ENCODE data around the gene VASH1. TPM values are rescaled to one million over a fixed set of nuclear protein-coding genes. Genes with fewer than 3 reads are reported as not detected.

Gene VASH1
- total RNA-seq, 2 donors from 2014 or later: 2.9 to 3.6 TPM

DNA sequence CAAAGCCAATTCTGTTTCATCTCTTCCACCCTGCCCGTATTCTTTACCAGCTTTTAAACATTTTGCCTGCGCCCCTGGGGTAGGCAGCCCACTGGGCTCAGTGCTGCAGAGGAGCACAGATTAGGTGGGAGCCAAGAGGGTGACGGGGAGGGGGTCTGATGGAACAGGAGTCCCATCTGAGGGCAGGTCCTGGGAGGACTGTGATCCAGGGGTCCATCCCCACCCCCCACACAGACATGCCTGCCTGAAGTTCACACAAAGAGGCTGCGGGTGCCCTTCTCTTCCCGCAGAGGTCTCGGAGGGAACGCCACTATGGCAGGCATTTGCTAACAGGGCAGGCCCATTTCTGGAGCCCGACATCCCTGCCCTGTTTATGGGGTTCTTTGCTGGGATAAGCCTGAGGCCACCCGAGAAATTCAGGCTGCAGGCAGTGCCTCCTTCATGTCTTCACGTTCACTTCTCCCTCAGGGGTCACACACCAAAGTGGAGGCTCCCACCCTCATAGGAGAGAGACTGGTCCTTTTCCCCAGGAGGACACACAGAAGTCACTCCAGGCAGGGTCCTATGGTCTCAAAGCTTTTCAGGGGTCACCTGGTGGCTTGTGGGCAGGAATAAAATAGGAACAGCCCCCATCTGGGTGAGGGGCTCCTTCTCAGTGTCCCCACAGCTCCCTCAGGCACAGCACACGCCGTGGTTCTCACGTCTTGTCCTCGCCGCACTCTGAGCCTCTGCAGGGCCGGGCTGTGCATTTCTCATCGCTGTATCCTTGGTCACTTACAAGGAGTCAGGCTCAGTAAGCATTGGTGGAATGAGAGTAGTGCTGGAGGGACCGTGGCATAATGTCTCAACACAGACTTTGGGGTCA, 12.9 kb downstream of the VASH1 start:
- DNase-seq: peak; percentile 11
- Histone ChIP-seq H3K4me1 (no peaks in the 10 kb centered on the region), H3K36me3 (no peaks in the 10 kb centered on the region), H3K27ac (no peak overlapping the region), H3K27me3 (no peaks in the 10 kb centered on the region), H3K9me3 (no peaks in the 10 kb centered on the region), H3K4me3 (no peak overlapping the region), H3K9ac (ENCODE audit: low read depth in 2 of 2, low read length in 2 of 2) (no peak overlapping the region)
- intact Hi-C loops (cut with DNase I): no loop called here
- TF ChIP-seq, protein P1, sequence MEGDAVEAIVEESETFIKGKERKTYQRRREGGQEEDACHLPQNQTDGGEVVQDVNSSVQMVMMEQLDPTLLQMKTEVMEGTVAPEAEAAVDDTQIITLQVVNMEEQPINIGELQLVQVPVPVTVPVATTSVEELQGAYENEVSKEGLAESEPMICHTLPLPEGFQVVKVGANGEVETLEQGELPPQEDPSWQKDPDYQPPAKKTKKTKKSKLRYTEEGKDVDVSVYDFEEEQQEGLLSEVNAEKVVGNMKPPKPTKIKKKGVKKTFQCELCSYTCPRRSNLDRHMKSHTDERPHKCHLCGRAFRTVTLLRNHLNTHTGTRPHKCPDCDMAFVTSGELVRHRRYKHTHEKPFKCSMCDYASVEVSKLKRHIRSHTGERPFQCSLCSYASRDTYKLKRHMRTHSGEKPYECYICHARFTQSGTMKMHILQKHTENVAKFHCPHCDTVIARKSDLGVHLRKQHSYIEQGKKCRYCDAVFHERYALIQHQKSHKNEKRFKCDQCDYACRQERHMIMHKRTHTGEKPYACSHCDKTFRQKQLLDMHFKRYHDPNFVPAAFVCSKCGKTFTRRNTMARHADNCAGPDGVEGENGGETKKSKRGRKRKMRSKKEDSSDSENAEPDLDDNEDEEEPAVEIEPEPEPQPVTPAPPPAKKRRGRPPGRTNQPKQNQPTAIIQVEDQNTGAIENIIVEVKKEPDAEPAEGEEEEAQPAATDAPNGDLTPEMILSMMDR (IDR thresholded peaks at IDR 0.05): no peak

DNA sequence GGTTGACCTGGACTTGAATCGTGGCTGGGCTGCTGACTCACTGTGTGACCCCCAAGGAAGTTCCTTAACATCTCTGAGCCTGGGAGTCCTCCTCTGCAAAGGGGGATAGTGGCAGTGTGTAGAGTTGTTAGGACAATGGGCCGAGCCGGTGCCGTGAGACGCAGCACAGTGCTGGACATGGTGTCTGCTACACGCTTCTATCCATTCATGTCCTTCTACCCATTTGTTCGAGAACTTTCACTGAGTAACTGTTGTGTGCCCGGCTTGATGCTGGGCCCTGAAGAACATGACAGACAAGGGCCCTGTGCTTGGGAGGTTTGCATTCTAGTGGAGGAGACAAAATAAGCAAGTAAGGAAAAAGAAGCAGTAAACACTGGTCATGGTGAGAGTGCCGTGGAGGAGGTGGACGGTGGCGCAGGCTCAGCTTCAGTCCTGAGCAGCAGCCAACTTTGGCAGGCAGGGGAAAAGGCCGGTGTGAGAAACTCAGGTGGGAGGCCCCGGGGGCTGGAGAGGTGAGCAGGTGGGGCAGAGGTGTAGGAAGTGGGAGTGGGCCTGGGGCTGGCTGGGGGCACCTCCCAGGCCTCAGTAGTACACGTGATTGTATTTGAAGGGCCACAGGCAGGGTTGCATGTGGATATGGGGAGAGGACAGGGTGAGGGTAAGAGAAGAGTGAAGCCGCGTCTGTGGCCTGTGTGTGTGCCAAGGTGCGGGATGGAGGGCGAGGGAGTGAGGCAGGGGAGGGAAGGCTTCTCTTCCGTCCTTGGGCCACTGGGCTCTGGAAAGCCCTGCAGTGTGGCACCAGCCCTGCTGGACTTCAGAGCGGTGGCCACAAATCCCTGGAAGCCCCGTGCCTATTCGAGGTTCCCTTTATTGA, 13.8 kb downstream of the VASH1 start:
- no peak overlapping the region for H3K27ac ChIP-seq
- no peaks in the 10 kb centered on the region for H3K4me1 ChIP-seq
- H3K9ac ChIP-seq (ENCODE audit: low read depth in 2 of 2, low read length in 2 of 2): no peak overlapping the region
- intact Hi-C loops (cut with DNase I): no loop called here
- no peak for DNase-seq
- TF ChIP-seq, protein P1 (IDR thresholded peaks at IDR 0.05): no peak
- no peaks in the 10 kb centered on the region for H3K36me3 ChIP-seq
- no peak overlapping the region for H3K4me3 ChIP-seq
- H3K27me3 ChIP-seq: no peaks in the 10 kb centered on the region
- H3K9me3 ChIP-seq: no peaks in the 10 kb centered on the region

DNA sequence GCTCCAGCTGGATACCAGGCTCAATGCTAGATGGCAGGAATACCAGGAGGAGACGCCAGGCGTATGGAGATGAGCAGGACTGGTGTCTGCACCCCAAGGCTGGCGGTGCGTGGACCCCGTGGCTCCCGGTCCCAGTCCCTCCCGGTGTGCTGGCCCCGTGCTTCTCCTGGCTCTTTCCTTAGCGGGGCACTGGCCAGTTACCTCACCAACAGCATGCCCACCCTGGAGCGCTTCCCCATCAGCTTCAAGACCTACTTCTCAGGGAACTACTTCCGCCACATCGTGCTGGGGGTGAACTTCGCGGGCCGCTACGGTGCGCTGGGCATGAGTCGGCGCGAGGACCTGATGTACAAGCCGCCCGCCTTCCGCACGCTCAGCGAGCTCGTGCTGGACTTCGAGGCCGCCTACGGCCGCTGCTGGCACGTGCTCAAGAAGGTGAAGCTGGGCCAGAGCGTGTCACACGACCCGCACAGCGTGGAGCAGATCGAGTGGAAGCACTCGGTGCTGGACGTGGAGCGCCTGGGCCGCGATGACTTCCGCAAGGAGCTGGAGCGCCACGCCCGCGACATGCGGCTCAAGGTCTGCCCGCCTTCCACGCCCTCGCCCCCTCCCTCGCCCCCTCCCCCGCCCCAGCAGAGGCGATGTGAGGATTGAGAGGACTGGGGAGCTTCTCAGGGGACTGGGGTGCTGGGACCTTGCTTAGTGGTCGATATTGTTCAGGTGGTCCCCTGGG, 14.6 kb downstream of the VASH1 start:
- no peak for DNase-seq
- Histone ChIP-seq H3K9ac (ENCODE audit: low read depth in 2 of 2, low read length in 2 of 2) (no peak overlapping the region), H3K36me3 (no peaks in the 10 kb centered on the region), H3K4me1 (no peaks in the 10 kb centered on the region), H3K27me3 (no peaks in the 10 kb centered on the region), H3K9me3 (no peaks in the 10 kb centered on the region), H3K4me3 (no peak overlapping the region), H3K27ac (no peak overlapping the region)
- TF ChIP-seq, protein P1 (IDR thresholded peaks at IDR 0.05): no peak
- intact Hi-C loops (cut with DNase I): no loop called here

DNA sequence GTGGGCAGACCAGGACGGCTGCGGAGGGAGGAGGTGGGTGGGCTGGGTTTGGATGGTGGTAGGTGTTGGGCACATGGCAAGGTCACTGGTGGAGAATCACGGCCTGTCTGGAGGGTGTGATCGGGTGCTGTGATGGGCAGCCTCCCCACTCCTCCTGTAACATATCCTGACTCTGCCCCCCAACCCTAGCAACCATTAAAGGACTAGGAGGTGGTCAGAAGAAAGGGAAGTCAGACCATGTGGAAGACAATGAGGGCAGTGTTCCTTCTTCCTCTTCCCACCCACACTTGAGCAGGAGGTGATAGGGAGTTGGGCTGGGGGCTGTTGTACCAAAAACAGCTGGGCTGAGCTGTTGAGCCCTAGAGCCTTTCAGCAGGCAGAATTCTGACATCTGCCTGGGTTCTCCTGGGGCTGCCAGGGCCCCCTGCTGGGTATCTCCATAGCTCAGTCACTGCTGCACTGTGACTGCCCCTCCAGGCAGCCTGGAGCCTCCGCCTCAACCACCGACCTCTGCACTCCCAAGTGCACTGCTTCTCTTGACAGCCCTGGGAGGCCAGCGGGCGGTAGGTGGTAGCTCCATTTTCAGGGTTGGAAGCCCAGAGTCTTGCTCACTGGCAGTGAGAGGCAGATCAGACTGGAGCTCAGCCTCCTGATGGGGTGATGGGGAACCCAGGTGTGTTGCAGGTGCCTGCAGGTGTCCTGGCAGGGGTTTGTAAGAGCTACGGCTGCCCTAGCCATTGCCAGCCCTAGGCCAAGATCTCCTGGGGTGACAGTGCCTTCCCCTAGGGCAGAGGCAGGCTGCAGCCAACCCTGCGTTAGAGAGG, 15.4 kb downstream of the VASH1 start:
- no peak overlapping the region for H3K9ac ChIP-seq (ENCODE audit: low read depth in 2 of 2, low read length in 2 of 2)
- no peaks in the 10 kb centered on the region for H3K27me3 ChIP-seq
- TF ChIP-seq, protein P1 (IDR thresholded peaks at IDR 0.05): no peak
- H3K9me3 ChIP-seq: no peaks in the 10 kb centered on the region
- DNase-seq: no peak
- H3K36me3 ChIP-seq: no peaks in the 10 kb centered on the region
- H3K4me1 ChIP-seq: no peaks in the 10 kb centered on the region
- no peak overlapping the region for H3K4me3 ChIP-seq
- H3K27ac ChIP-seq: no peak overlapping the region
- intact Hi-C loops (cut with DNase I): no loop called here
